ENCODE measurements around the gene PPDPF. TPM values are rescaled to one million over a fixed set of nuclear protein-coding genes. Genes with fewer than 3 reads are reported as not detected.

Gene PPDPF
- total RNA-seq, 1 experiment from 2014 or later, result 517 TPM

GRCh38 chr20:63554361-63555278 is 34.1 kb downstream of the PPDPF start:
- intact Hi-C loops (cut with micrococcal nuclease; ENCODE audit: unreplicated experiment), result no loop called here
- CTCF ChIA-PET, result no interaction called here
- no TSS peak for BruUV-seq (replicated peaks)
- DNase-seq, result no peak
- peaks cover 55% of the 10 kb centered on the region for H3K36me3 Mint-ChIP-seq (ENCODE audit: insufficient read depth, unreplicated experiment)
- TF ChIP-seq CTCF (IDR thresholded peaks at IDR 0.05; ENCODE audit: unreplicated experiment), result no peak
- no peaks in the 10 kb centered on the region for H3K9me3 Mint-ChIP-seq (ENCODE audit: low read depth, unreplicated experiment)
- H3K4me1 Mint-ChIP-seq (ENCODE audit: low read depth, unreplicated experiment), result no peaks in the 10 kb centered on the region
- H3K4me3 Mint-ChIP-seq (ENCODE audit: low read depth, unreplicated experiment), result no peak overlapping the region
- H3K27ac Mint-ChIP-seq (ENCODE audit: unreplicated experiment), result no peak overlapping the region
- peaks cover 8% of the 10 kb centered on the region for H3K27me3 Mint-ChIP-seq (ENCODE audit: unreplicated experiment)

GRCh38 chr20:63555661-63556381 is 35.3 kb downstream of the PPDPF start:
- CTCF ChIA-PET, result no interaction called here
- BruUV-seq (replicated peaks), result no TSS peak
- intact Hi-C loops (cut with micrococcal nuclease; ENCODE audit: unreplicated experiment), result no loop called here
- DNase-seq, result no peak
- Mint-ChIP-seq H3K36me3 (ENCODE audit: insufficient read depth, unreplicated experiment) (peaks cover 64% of the 10 kb centered on the region), H3K27me3 (ENCODE audit: unreplicated experiment) (peaks cover 8% of the 10 kb centered on the region), H3K4me1 (ENCODE audit: low read depth, unreplicated experiment) (no peaks in the 10 kb centered on the region), H3K27ac (ENCODE audit: unreplicated experiment) (no peak overlapping the region), H3K4me3 (ENCODE audit: low read depth, unreplicated experiment) (no peak overlapping the region), H3K9me3 (ENCODE audit: low read depth, unreplicated experiment) (peaks cover 2% of the 10 kb centered on the region)
- no peak for TF ChIP-seq CTCF (IDR thresholded peaks at IDR 0.05; ENCODE audit: unreplicated experiment)

GRCh38 chr20:63556873-63557478 is 36.4 kb downstream of the PPDPF start:
- Mint-ChIP-seq H3K4me1 (ENCODE audit: low read depth, unreplicated experiment) (no peaks in the 10 kb centered on the region), H3K4me3 (ENCODE audit: low read depth, unreplicated experiment) (no peak overlapping the region), H3K9me3 (ENCODE audit: low read depth, unreplicated experiment) (peaks cover 2% of the 10 kb centered on the region), H3K27me3 (ENCODE audit: unreplicated experiment) (peaks cover 8% of the 10 kb centered on the region), H3K36me3 (ENCODE audit: insufficient read depth, unreplicated experiment) (peaks cover 75% of the 10 kb centered on the region), H3K27ac (ENCODE audit: unreplicated experiment) (no peak overlapping the region)
- no peak for DNase-seq
- no TSS peak for BruUV-seq (replicated peaks)
- no peak for TF ChIP-seq CTCF (IDR thresholded peaks at IDR 0.05; ENCODE audit: unreplicated experiment)
- CTCF ChIA-PET, result interaction anchor here (0.5 to 0.8 kb wide), 2 partner anchors 18 to 33 kb away, joined by 3 to 4 read pairs; no protein-coding TSS in a partner anchor
- intact Hi-C loops (cut with micrococcal nuclease; ENCODE audit: unreplicated experiment), result no loop called here

- H3K9me3 Mint-ChIP-seq (ENCODE audit: low read depth, unreplicated experiment), result peaks cover 2% of the 10 kb centered on the region
- intact Hi-C loops (cut with micrococcal nuclease; ENCODE audit: unreplicated experiment), result no loop called here
- H3K4me3 Mint-ChIP-seq (ENCODE audit: low read depth, unreplicated experiment), result no peak overlapping the region
- no peak for DNase-seq
- no peaks in the 10 kb centered on the region for H3K4me1 Mint-ChIP-seq (ENCODE audit: low read depth, unreplicated experiment)
- H3K27me3 Mint-ChIP-seq (ENCODE audit: unreplicated experiment), result peaks cover 7% of the 10 kb centered on the region
- no TSS peak for BruUV-seq (replicated peaks)
- no peak overlapping the region for H3K27ac Mint-ChIP-seq (ENCODE audit: unreplicated experiment)
- H3K36me3 Mint-ChIP-seq (ENCODE audit: insufficient read depth, unreplicated experiment), result peaks cover 71% of the 10 kb centered on the region
- CTCF ChIA-PET, result interaction anchor here (0.8 kb wide), 1 partner anchor 19 kb away, joined by 3 read pairs; no protein-coding TSS in a partner anchor
- no peak for TF ChIP-seq CTCF (IDR thresholded peaks at IDR 0.05; ENCODE audit: unreplicated experiment)
Observed at GRCh38 chr20:63557481-63557891, 36.9 kb downstream of the PPDPF start.
